Measurements from ENCODE around the gene OPTN. TPM values are rescaled to one million over a fixed set of nuclear protein-coding genes. Genes with fewer than 3 reads are reported as not detected.

The OPTN gene
- total RNA-seq, 1 donor from 2014 or later, result 36.3 TPM

GRCh38 chr10:13117841-13118783, 18.1 kb downstream of the OPTN start:
- Mint-ChIP-seq H3K27me3 (ENCODE audit: unreplicated experiment) (no peaks in the 10 kb centered on the region), H3K9me3 (ENCODE audit: unreplicated experiment) (no peaks in the 10 kb centered on the region), H3K4me1 (ENCODE audit: unreplicated experiment) (no peaks in the 10 kb centered on the region), H3K4me3 (ENCODE audit: unreplicated experiment) (no peak overlapping the region), H3K27ac (ENCODE audit: unreplicated experiment) (no peak overlapping the region), H3K36me3 (ENCODE audit: low read depth, unreplicated experiment) (peaks cover 15% of the 10 kb centered on the region)
- no peak for TF ChIP-seq CTCF (IDR thresholded peaks at IDR 0.05; ENCODE audit: unreplicated experiment)
- no peak for DNase-seq (ENCODE audit: low spot score)

- Mint-ChIP-seq H3K36me3 (ENCODE audit: low read depth, unreplicated experiment) (peaks cover 18% of the 10 kb centered on the region), H3K4me1 (ENCODE audit: unreplicated experiment) (no peaks in the 10 kb centered on the region), H3K4me3 (ENCODE audit: unreplicated experiment) (no peak overlapping the region), H3K27ac (ENCODE audit: unreplicated experiment) (no peak overlapping the region), H3K9me3 (ENCODE audit: unreplicated experiment) (no peaks in the 10 kb centered on the region), H3K27me3 (ENCODE audit: unreplicated experiment) (no peaks in the 10 kb centered on the region)
- no peak for TF ChIP-seq CTCF (IDR thresholded peaks at IDR 0.05; ENCODE audit: unreplicated experiment)
- DNase-seq (ENCODE audit: low spot score), result no peak
These were observed 18.9 kb downstream of the OPTN start for GRCh38 chr10:13118784-13119410.

GRCh38 chr10:13120786-13121499, 21.0 kb downstream of the OPTN start:
- no peak overlapping the region for H3K27ac Mint-ChIP-seq (ENCODE audit: unreplicated experiment)
- no peak for DNase-seq (ENCODE audit: low spot score)
- TF ChIP-seq CTCF (IDR thresholded peaks at IDR 0.05; ENCODE audit: unreplicated experiment), result no peak
- peaks cover 14% of the 10 kb centered on the region for H3K36me3 Mint-ChIP-seq (ENCODE audit: low read depth, unreplicated experiment)
- no peaks in the 10 kb centered on the region for H3K9me3 Mint-ChIP-seq (ENCODE audit: unreplicated experiment)
- no peaks in the 10 kb centered on the region for H3K27me3 Mint-ChIP-seq (ENCODE audit: unreplicated experiment)
- no peaks in the 10 kb centered on the region for H3K4me1 Mint-ChIP-seq (ENCODE audit: unreplicated experiment)
- no peak overlapping the region for H3K4me3 Mint-ChIP-seq (ENCODE audit: unreplicated experiment)

GRCh38 chr10:13121500-13121854, 21.5 kb downstream of the OPTN start:
- Mint-ChIP-seq H3K9me3 (ENCODE audit: unreplicated experiment) (no peaks in the 10 kb centered on the region), H3K27me3 (ENCODE audit: unreplicated experiment) (no peaks in the 10 kb centered on the region), H3K4me1 (ENCODE audit: unreplicated experiment) (no peaks in the 10 kb centered on the region), H3K36me3 (ENCODE audit: low read depth, unreplicated experiment) (peaks cover 14% of the 10 kb centered on the region), H3K4me3 (ENCODE audit: unreplicated experiment) (no peak overlapping the region), H3K27ac (ENCODE audit: unreplicated experiment) (no peak overlapping the region)
- no peak for TF ChIP-seq CTCF (IDR thresholded peaks at IDR 0.05; ENCODE audit: unreplicated experiment)
- no peak for DNase-seq (ENCODE audit: low spot score)
